Measurements from ENCODE around the gene TGFBI. TPM values are rescaled to one million over a fixed set of nuclear protein-coding genes. Genes with fewer than 3 reads are reported as not detected.
A peak's percentile ranks its signal among the peaks of the same experiment; 100 is the strongest.

Gene TGFBI
- total and polyA plus RNA-seq, 2 donors (not counting 1 experiment from before 2014, with no cell fraction given): 398 to 889 TPM

DNA sequence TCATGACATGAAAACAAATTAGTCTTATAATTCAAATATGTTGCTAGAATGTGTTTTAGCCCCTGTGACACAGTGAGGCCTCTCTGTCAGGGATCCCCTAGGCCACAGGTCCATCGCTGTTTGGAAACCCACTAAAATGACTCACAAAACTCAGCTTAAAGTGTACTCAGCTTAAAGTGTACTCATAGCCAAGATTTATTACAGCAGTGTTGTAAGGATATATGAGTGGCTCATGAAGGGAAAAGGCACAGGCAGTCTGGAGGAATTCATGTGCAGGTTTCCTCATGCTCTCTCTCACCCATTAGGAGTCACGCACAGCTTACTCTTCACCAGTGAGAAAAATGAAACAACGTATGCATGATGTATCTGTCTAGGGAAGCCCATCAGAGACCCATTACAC, 24.4 kb upstream of the TGFBI start:
- peak; percentile 83 to 90 for DNase-seq (ENCODE audit: low read depth in 2 of 2)
- H3K27me3 ChIP-seq (ENCODE audit: control insufficient read depth, insufficient read depth, low read length): no peaks in the 10 kb centered on the region
- peak overlapping the region; percentile 33 for H3K4me2 ChIP-seq (ENCODE audit: extremely low read depth, insufficient read depth, low read length)
- no peaks in the 10 kb centered on the region for H3K36me3 ChIP-seq (ENCODE audit: control insufficient read depth, insufficient read depth, low read length)
- no peak overlapping the region for H3K27ac ChIP-seq (ENCODE audit: insufficient read depth, low read length)
- TF ChIP-seq, protein P1, sequence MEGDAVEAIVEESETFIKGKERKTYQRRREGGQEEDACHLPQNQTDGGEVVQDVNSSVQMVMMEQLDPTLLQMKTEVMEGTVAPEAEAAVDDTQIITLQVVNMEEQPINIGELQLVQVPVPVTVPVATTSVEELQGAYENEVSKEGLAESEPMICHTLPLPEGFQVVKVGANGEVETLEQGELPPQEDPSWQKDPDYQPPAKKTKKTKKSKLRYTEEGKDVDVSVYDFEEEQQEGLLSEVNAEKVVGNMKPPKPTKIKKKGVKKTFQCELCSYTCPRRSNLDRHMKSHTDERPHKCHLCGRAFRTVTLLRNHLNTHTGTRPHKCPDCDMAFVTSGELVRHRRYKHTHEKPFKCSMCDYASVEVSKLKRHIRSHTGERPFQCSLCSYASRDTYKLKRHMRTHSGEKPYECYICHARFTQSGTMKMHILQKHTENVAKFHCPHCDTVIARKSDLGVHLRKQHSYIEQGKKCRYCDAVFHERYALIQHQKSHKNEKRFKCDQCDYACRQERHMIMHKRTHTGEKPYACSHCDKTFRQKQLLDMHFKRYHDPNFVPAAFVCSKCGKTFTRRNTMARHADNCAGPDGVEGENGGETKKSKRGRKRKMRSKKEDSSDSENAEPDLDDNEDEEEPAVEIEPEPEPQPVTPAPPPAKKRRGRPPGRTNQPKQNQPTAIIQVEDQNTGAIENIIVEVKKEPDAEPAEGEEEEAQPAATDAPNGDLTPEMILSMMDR (conservative IDR thresholded peaks at IDR 0.05 in 1 of 2, IDR thresholded peaks at IDR 0.05 in 1 of 2; ENCODE audit: low read depth in 1 of 2, low read length in 2 of 2): no peak
- no peak for TF ChIP-seq EZH2 (IDR thresholded peaks at IDR 0.05; ENCODE audit: low read length, missing control alignments)
- H2AFZ ChIP-seq (ENCODE audit: low read length): no peak overlapping the region
- H3K9me3 ChIP-seq (ENCODE audit: control insufficient read depth, insufficient read depth, low read depth, low read length): no peaks in the 10 kb centered on the region
- H3K9ac ChIP-seq (ENCODE audit: insufficient read depth, low read length): no peak overlapping the region
- H4K20me1 ChIP-seq (ENCODE audit: control insufficient read depth, extremely low read depth, insufficient read depth, low read length): no peaks in the 10 kb centered on the region
- no peaks in the 10 kb centered on the region for H3K79me2 ChIP-seq (ENCODE audit: control insufficient read depth, insufficient read depth, low read length)
- H3K4me3 ChIP-seq (replicated peaks in 1 of 4; ENCODE audit: control extremely low read depth in 1 of 4, insufficient read depth in 1 of 4, low read depth in 3 of 4, low read length in 4 of 4): no peak overlapping the region
- peaks cover 29% of the 10 kb centered on the region for H3K4me1 ChIP-seq (ENCODE audit: control insufficient read depth, extremely low read depth, insufficient read depth, low read length)

DNA sequence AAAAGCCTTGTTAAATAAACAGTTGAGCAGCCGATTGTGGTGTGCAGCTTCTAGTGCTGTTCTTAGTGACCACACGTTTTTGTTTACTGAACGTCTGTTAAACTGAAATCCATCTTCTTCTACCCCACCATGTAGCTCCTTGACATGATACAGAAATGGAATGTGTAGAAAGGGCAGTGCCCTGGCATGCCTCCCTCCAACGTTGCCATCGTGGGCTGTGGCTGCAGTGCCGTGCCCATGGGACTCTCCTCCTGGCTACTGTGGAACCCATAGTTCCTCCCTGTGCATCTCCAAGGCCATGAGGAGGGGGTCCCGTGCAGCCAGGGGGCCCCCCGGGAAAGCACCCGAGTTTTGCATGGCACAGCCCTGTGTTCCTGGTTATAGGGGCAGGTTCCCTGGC, 23.3 kb upstream of the TGFBI start:
- H3K27ac ChIP-seq (ENCODE audit: insufficient read depth, low read length): peak overlapping the region; percentile 91
- TF ChIP-seq EZH2 (IDR thresholded peaks at IDR 0.05; ENCODE audit: low read length, missing control alignments): no peak
- TF ChIP-seq, protein P1 (conservative IDR thresholded peaks at IDR 0.05 in 1 of 2, IDR thresholded peaks at IDR 0.05 in 1 of 2; ENCODE audit: low read depth in 1 of 2, low read length in 2 of 2): no peak

DNA sequence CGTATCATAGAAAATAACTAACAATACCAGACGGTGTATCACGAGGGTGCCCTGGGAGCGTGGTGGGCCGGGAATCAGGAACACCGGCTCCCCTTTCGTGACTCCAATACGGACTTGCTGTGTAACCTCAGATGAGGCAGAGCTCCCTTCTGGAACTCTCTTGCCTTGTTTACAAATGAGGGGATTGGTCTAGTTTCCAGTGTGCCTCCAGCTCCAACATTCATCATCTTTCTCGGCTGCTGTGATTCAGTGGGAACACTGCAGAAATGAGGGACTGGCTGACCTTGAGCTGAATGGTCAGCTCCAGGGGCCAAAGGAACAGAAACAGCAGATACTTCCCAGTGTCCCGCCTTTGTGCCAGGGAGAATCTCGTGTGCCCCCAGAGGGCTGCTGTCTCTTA, 22.6 kb upstream of the TGFBI start:
- H3K27ac ChIP-seq (ENCODE audit: insufficient read depth, low read length): peak overlapping the region; percentile 91
- H3K4me1 ChIP-seq (ENCODE audit: control insufficient read depth, extremely low read depth, insufficient read depth, low read length): peaks cover 29% of the 10 kb centered on the region
- no peaks in the 10 kb centered on the region for H3K9me3 ChIP-seq (ENCODE audit: control insufficient read depth, insufficient read depth, low read depth, low read length)
- no peak overlapping the region for H3K4me3 ChIP-seq (replicated peaks in 1 of 4; ENCODE audit: control extremely low read depth in 1 of 4, insufficient read depth in 1 of 4, low read depth in 3 of 4, low read length in 4 of 4)
- H3K36me3 ChIP-seq (ENCODE audit: control insufficient read depth, insufficient read depth, low read length): no peaks in the 10 kb centered on the region
- H3K9ac ChIP-seq (ENCODE audit: insufficient read depth, low read length): no peak overlapping the region
- H3K79me2 ChIP-seq (ENCODE audit: control insufficient read depth, insufficient read depth, low read length): no peaks in the 10 kb centered on the region
- peak; percentile 69 to 92 for DNase-seq (ENCODE audit: low read depth in 2 of 2)
- peak overlapping the region; percentile 71 for H3K4me2 ChIP-seq (ENCODE audit: extremely low read depth, insufficient read depth, low read length)
- no peak overlapping the region for H2AFZ ChIP-seq (ENCODE audit: low read length)
- H4K20me1 ChIP-seq (ENCODE audit: control insufficient read depth, extremely low read depth, insufficient read depth, low read length): no peaks in the 10 kb centered on the region
- TF ChIP-seq EZH2 (IDR thresholded peaks at IDR 0.05; ENCODE audit: low read length, missing control alignments): no peak
- TF ChIP-seq, protein P1 (conservative IDR thresholded peaks at IDR 0.05 in 1 of 2, IDR thresholded peaks at IDR 0.05 in 1 of 2; ENCODE audit: low read depth in 1 of 2, low read length in 2 of 2): no peak
- no peaks in the 10 kb centered on the region for H3K27me3 ChIP-seq (ENCODE audit: control insufficient read depth, insufficient read depth, low read length)

More for the DNA sequence above, 23.3 kb upstream of the TGFBI start:
- no peaks in the 10 kb centered on the region for H4K20me1 ChIP-seq (ENCODE audit: control insufficient read depth, extremely low read depth, insufficient read depth, low read length)
- no peak overlapping the region for H3K9ac ChIP-seq (ENCODE audit: insufficient read depth, low read length)
- H3K4me2 ChIP-seq (ENCODE audit: extremely low read depth, insufficient read depth, low read length): no peak overlapping the region
- H3K36me3 ChIP-seq (ENCODE audit: control insufficient read depth, insufficient read depth, low read length): no peaks in the 10 kb centered on the region
- peaks cover 29% of the 10 kb centered on the region for H3K4me1 ChIP-seq (ENCODE audit: control insufficient read depth, extremely low read depth, insufficient read depth, low read length)
- no peaks in the 10 kb centered on the region for H3K79me2 ChIP-seq (ENCODE audit: control insufficient read depth, insufficient read depth, low read length)
- no peaks in the 10 kb centered on the region for H3K9me3 ChIP-seq (ENCODE audit: control insufficient read depth, insufficient read depth, low read depth, low read length)
- DNase-seq (ENCODE audit: low read depth in 2 of 2): peak in 1 of 2 donors; percentile 32
- no peak overlapping the region for H3K4me3 ChIP-seq (replicated peaks in 1 of 4; ENCODE audit: control extremely low read depth in 1 of 4, insufficient read depth in 1 of 4, low read depth in 3 of 4, low read length in 4 of 4)
- no peak overlapping the region for H2AFZ ChIP-seq (ENCODE audit: low read length)
- no peaks in the 10 kb centered on the region for H3K27me3 ChIP-seq (ENCODE audit: control insufficient read depth, insufficient read depth, low read length)

All from fibroblast of lung (primary cell).